Ramos (cell line): Measurements from ENCODE around the gene SPRR2G.
"Not testable (repeated sequence)": the region's sequence is repeated elsewhere in the genome, so short reads cannot be mapped to it uniquely, and the experiment has no call there.

ENCODE experiments used
- in situ Hi-C: fragments of 300-500 bp; cut with MboI; formaldehyde crosslinking; loops from one replicate; pipeline ENCODE4 v1.14.3; 2022; ENCODE audit warnings: low sequenced_read_pairs; ENCODE audit not compliant: unreplicated experiment

The SPRR2G gene

GRCh38 chr1:153119491-153119971 is 31.2 kb downstream of the SPRR2G start:
- in situ Hi-C loops, result no loop called here

- in situ Hi-C loops, result not testable (repeated sequence)
These were observed 35.4 kb downstream of the SPRR2G start for GRCh38 chr1:153115264-153115663.

GRCh38 chr1:153113416-153113815 is 37.3 kb downstream of the SPRR2G start, which contains the start of gene SPRR2F:
Gene SPRR2F (minus strand): TSS chr1:153113516. CDS start chr1:153112733, 783 bp downstream.
- in situ Hi-C loops, result no loop called here

- in situ Hi-C loops, result not testable (repeated sequence)
These were observed 38.2 kb downstream of the SPRR2G start for GRCh38 chr1:153112454-153112853.

- in situ Hi-C loops, result no loop called here
These were observed 50.4 kb downstream of the SPRR2G start for GRCh38 chr1:153100245-153100644.
